GM23248 (cell line): Measurements from ENCODE around the gene SFMBT1. TPM values are rescaled to one million over a fixed set of nuclear protein-coding genes. Genes with fewer than 3 reads are reported as not detected.
A peak's percentile ranks its signal among the peaks of the same experiment; 100 is the strongest.

Source experiments
- DNase-seq: peaks from one replicate; pipeline ENCODE4 v3.0.0-alpha.2; 2015
- H2AFZ ChIP-seq: fragments of 200-600 bp; sonication (generic); 2 replicates; pipeline ENCODE4 v1.6.1; 2016; ENCODE audit warnings: antibody characterized with exemption
- H3F3A ChIP-seq: fragments of 200-600 bp; sonication (generic); 2 replicates; pipeline ENCODE4 v1.6.1; 2016; ENCODE audit warnings: mild to moderate bottlenecking, antibody characterized with exemption, mixed run types; ENCODE audit not compliant: insufficient read depth
- H3K27ac ChIP-seq: fragments of 200-600 bp; sonication (generic); 2 replicates; pipeline ENCODE4 v1.5.1; 2016; ENCODE audit warnings: mild to moderate bottlenecking
- H3K27me3 ChIP-seq: fragments of 200-600 bp; sonication (generic); replicated peaks from 2 replicates; pipeline ENCODE4 v1.6.1; 2016; ENCODE audit warnings: mild to moderate bottlenecking; ENCODE audit not compliant: insufficient read depth
- H3K36me3 ChIP-seq: fragments of 200-600 bp; sonication (generic); 2 replicates; pipeline ENCODE4 v1.6.1; 2016; ENCODE audit warnings: low read depth, mild to moderate bottlenecking
- H3K4me1 ChIP-seq: fragments of 200-600 bp; sonication (generic); 2 replicates; pipeline ENCODE4 v1.6.1; 2016; ENCODE audit warnings: mild to moderate bottlenecking; ENCODE audit not compliant: insufficient read depth
- H3K4me2 ChIP-seq: fragments of 200-600 bp; sonication (generic); one replicate; pipeline ENCODE4 v1.6.1; 2016; ENCODE audit warnings: mild to moderate bottlenecking; ENCODE audit not compliant: unreplicated experiment
- H3K4me3 ChIP-seq: fragments of 200-600 bp; sonication (generic); 2 replicates; pipeline ENCODE4 v1.5.1; 2016; ENCODE audit warnings: mild to moderate bottlenecking
- H3K79me2 ChIP-seq: fragments of 200-600 bp; sonication (generic); 2 replicates; pipeline ENCODE4 v1.6.1; 2016; ENCODE audit warnings: mild to moderate bottlenecking; ENCODE audit not compliant: insufficient read depth
- H3K9ac ChIP-seq: fragments of 200-600 bp; sonication (generic); 2 replicates; pipeline ENCODE4 v1.6.1; 2016; ENCODE audit warnings: mild to moderate bottlenecking
- H3K9me2 ChIP-seq: fragments of 200-600 bp; sonication (generic); 2 replicates; pipeline ENCODE4 v1.6.1; 2016; ENCODE audit warnings: mixed run types, mild to moderate bottlenecking, moderate library complexity; ENCODE audit not compliant: insufficient read depth
- H3K9me3 ChIP-seq: fragments of 200-600 bp; sonication (generic); one replicate; pipeline ENCODE4 v1.6.1; 2017; ENCODE audit warnings: low read depth
- H4K20me1 ChIP-seq: fragments of 200-600 bp; sonication (generic); 2 replicates; pipeline ENCODE4 v1.6.0; 2016; ENCODE audit not compliant: insufficient read depth
- EZH2 ChIP-seq: fragments of 200-600 bp; sonication (generic); IDR thresholded peaks from 2 replicates; pipeline ENCODE4 v1.6.1; 2018; ENCODE audit warnings: antibody characterized with exemption, mild to moderate bottlenecking; ENCODE audit not compliant: insufficient read depth, poor library complexity, severe bottlenecking
- EZH2phosphoT487 ChIP-seq: fragments of 200-600 bp; sonication (generic); IDR thresholded peaks from 2 replicates; pipeline ENCODE4 v1.6.1; 2018; ENCODE audit warnings: antibody characterized with exemption, moderate library complexity, mild to moderate bottlenecking, low read depth; ENCODE audit not compliant: insufficient read depth
- whole genome bisulfite sequencing, 2 experiments: methylation state at CpG; one replicate each; pipeline ENCODE4 v1.1.6; 2015 to 2017; ENCODE audit warnings: low lambda C conversion rate in 2 of 2, low coverage in 1 of 2; ENCODE audit errors: missing lambda C conversion rate in 2 of 2; 5-methylcytosine and 5-hydroxymethylcytosine counted together
- in situ Hi-C: fragments of 300-500 bp; cut with MboI; formaldehyde crosslinking; loops from 2 replicates; pipeline ENCODE4 v1.15.0; 2020
- polyA plus RNA-seq: library from polyadenylated mRNA; unstranded; fragments of >200 nt; fragmentation: Nextera tagmentation; extraction: Ambion mirVana; gene quantifications from 2 replicates; pipeline ENCODE4 v1.2.1, GENCODE V29; 2016
- total RNA-seq: library from RNA; depleted of rRNA; stranded (reverse); fragments of >200 nt; shearing (Covaris generic); gene quantifications from 2 replicates; pipeline ENCODE4 v1.2.3, GENCODE V29; 2014

Gene SFMBT1
- total and polyA plus RNA-seq, 2 experiments from 2014 or later, result 2.3 to 2.6 TPM

DNA sequence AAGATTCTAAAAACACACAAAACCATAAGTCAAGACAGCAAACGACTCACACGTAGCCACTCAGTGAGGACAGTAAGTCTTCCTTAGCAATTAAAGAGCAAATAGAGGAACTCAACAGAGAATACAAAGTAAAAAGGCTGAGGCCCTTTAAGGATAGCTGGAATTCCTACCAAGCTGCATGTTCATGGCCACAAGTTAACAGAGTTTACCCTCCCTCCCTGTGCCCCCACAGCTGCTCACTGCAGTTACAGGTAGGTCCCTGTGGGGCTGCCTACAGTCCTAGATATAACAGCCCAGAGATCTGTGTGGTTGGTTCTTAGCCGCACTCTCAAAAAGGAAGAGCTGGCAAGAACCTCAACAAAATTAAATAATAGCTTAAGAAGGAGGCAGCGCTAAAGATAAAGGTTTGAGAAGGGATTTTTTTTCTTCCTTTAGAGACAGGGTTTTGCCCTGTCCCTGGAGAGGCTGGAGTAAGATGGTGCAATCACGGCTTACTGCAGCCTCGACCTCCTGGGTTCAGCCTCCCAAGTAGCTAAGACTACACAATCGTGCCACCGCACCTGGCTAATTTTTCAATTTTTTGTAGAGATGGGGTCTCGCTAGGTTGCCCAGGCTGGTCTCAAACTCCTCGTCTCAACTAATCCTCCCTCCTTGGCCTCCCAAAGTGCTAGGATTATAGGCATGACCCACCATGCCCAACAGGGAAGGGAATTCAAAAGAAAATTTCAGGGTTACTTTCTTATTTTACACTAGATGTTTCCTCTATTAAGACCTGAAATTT is 19.3 kb downstream of the SFMBT1 start:
- in situ Hi-C loops, result no loop called here
- TF ChIP-seq EZH2 (no peak), EZH2phosphoT487 (no peak)
- Histone ChIP-seq H3K36me3 (no peaks in the 10 kb centered on the region), H3K4me3 (no peak overlapping the region), H3F3A (no peaks in the 10 kb centered on the region), H3K4me1 (no peaks in the 10 kb centered on the region), H3K27me3 (no peaks in the 10 kb centered on the region), H3K27ac (no peak overlapping the region), H3K9ac (no peak overlapping the region), H3K9me2 (no peaks in the 10 kb centered on the region), H4K20me1 (no peaks in the 10 kb centered on the region), H3K9me3 (no peaks in the 10 kb centered on the region), H2AFZ (no peak overlapping the region), H3K79me2 (no peaks in the 10 kb centered on the region; the same call in 1 of the 2 replicates), H3K4me2 (no peak overlapping the region)
- DNase-seq, result no peak
- 78 to 80% methylated on average over 10 of the region's 10 CpGs for WGBS, 2 experiments

DNA sequence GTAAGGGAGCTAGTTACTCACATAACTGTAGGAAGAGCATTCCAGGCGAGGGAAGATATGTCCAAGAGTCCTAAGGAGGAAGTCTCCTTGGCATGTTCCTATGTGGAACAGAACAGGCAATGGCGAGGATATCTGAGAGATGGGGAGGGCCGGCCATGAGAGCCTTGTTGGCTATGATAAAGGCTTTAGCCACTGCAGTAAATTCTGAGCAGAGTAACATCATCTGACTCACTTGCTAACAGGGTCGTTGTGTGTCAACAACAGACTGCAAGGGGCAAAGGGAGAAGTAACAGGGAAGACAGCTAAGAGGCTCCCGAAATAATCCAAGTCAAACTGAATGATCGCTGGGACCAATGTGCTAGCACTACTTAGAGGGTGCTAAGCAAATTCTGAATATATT is 21.6 kb downstream of the SFMBT1 start:
- H3K4me3 ChIP-seq, result no peak overlapping the region
- H3F3A ChIP-seq, result no peaks in the 10 kb centered on the region
- H4K20me1 ChIP-seq, result no peaks in the 10 kb centered on the region
- in situ Hi-C loops, result no loop called here
- no peaks in the 10 kb centered on the region for H3K27me3 ChIP-seq
- no peak overlapping the region for H3K9ac ChIP-seq
- H3K9me2 ChIP-seq, result no peaks in the 10 kb centered on the region
- DNase-seq, result no peak
- no peaks in the 10 kb centered on the region for H3K9me3 ChIP-seq
- H3K4me1 ChIP-seq, result no peaks in the 10 kb centered on the region
- H3K36me3 ChIP-seq, result no peaks in the 10 kb centered on the region
- no peak overlapping the region for H3K27ac ChIP-seq
- no peak for TF ChIP-seq EZH2phosphoT487
- no peak for TF ChIP-seq EZH2
- no peak overlapping the region for H2AFZ ChIP-seq
- no peak overlapping the region for H3K4me2 ChIP-seq
- H3K79me2 ChIP-seq, result no peaks in the 10 kb centered on the region
- WGBS, 2 experiments, result 82 to 88% methylated on average over 6 of the region's 6 CpGs

DNA sequence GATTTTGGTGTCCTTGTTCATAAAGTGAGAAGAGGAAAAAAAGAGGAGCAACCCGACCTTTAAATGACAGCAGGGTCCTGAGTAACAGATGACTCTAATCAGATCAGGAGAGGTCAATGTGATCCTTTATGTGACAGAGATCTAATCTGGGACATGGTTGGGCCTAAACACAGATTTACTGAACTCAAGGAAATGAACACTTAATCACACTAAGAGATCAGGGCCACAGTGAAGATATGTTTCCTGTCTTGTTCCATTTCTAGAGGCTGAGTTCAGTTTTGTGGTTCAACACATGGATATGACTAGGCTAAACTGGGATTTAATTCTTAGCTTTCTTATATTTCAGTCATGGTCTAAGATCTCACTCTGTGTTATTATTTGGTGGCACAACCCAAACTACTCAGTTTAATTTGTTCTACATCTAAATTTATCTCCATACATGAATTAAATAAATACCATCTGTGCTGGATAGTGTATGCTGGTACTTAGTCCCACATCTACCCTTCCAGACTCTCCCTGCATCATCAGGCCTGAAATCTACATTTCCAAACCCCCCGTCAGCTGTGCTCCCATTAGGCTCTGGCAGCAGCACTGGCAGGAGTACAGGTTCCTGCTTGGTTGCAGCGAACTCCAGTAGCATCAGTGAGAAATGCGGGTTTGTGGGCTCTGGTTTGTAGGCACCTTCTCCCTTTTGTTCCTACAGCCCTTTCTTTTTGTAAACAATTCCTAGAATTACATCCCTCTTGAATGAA is 22.6 kb downstream of the SFMBT1 start:
- DNase-seq, result peak; percentile 9
- no peak overlapping the region for H3K4me2 ChIP-seq
- no peaks in the 10 kb centered on the region for H3K27me3 ChIP-seq
- no peaks in the 10 kb centered on the region for H3K4me1 ChIP-seq
- H3K9ac ChIP-seq, result no peak overlapping the region
- no peaks in the 10 kb centered on the region for H3K36me3 ChIP-seq
- H2AFZ ChIP-seq, result no peak overlapping the region
- no peaks in the 10 kb centered on the region for H3K79me2 ChIP-seq
- 86 to 92% methylated on average over 4 of the region's 4 CpGs for WGBS, 2 experiments
- no peaks in the 10 kb centered on the region for H4K20me1 ChIP-seq
- H3K9me2 ChIP-seq, result no peaks in the 10 kb centered on the region
- in situ Hi-C loops, result no loop called here
- no peak overlapping the region for H3K4me3 ChIP-seq
- TF ChIP-seq EZH2 (no peak), EZH2phosphoT487 (no peak)
- H3F3A ChIP-seq, result no peaks in the 10 kb centered on the region
- H3K9me3 ChIP-seq, result no peaks in the 10 kb centered on the region
- H3K27ac ChIP-seq, result no peak overlapping the region

DNA sequence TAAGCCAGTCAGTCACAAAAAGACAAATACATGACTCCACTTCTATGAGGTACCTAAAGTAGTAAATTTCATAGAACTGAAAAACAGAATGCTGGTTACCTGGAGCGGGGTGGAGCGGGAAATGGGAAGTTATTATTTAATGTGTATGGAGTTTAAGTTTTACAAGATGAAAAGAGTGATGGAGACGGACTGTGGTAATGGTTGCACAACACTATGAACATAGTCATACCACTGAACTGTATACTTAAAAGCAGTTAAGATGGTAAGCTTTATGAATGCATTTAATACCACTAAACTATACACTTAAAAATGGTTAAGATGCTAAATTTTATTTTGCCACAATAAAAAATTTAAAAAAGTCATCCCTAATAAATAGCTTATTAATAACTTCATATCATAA is 23.2 kb downstream of the SFMBT1 start:
- Histone ChIP-seq H3K9ac (no peak overlapping the region), H3K9me3 (no peaks in the 10 kb centered on the region), H3K4me3 (no peak overlapping the region), H3K9me2 (no peaks in the 10 kb centered on the region), H3K27me3 (no peaks in the 10 kb centered on the region), H3K4me1 (no peaks in the 10 kb centered on the region), H2AFZ (no peak overlapping the region), H3K27ac (no peak overlapping the region), H3K36me3 (no peaks in the 10 kb centered on the region), H4K20me1 (no peaks in the 10 kb centered on the region), H3K4me2 (no peak overlapping the region), H3K79me2 (no peaks in the 10 kb centered on the region), H3F3A (no peaks in the 10 kb centered on the region)
- 96 to 97% methylated on average over 3 of the region's 3 CpGs for WGBS, 2 experiments
- in situ Hi-C loops, result no loop called here
- no peak for TF ChIP-seq EZH2phosphoT487
- no peak for TF ChIP-seq EZH2
- DNase-seq, result no peak
